HG03460 (cell line): ENCODE data around the gene NOP9.

ENCODE experiments used
- ATAC-seq: cut with Tn5 transposase; IDR thresholded peaks from one replicate; pipeline ENCODE4 v1.9.1; 2021; ENCODE audit not compliant: unreplicated experiment

NOP9 gene

DNA sequence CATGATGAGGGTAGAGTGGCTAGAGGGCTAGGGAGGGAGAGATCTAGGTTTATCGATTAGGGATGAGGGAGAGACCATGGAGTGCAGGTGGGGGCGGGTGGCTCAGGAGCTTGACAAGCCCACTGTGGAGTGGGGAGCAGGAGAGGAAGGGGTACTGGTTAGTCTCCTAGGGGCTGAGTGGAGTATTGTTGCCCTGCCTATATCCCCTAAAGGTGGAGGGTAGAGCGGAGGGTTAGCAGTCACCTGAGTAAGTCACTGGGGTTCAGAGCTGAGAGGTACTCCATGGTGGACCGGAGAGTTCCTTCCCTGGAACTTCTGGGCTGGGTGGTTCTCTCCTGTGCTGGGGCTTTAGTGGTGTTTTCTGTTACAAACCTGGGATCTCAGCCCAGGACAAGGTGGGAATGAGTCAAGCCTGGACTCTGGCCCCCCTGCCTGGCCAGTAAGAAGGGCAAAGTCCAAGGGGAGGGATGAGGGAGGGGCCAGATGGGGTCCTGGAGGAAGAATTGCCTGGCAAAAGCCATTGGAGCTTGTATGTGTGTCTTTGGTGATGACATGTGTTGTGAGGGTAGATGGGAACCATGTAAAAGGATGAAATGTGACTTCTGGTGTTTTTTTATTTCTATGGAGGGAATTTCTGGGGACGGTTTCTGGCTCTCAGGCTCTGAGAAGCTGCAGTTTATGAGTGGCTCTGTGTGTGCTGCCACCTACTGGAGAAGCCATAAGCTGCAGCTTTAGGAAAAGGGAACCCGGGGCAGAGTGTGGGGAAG is 8.1 kb downstream of the NOP9 start, which contains the start of gene CIDEB:
CIDEB (minus strand) TSS at position 403 of the 767 bp plus-strand sequence; CDS start at position 284, 119 bp downstream.
- no peak for ATAC-seq

GRCh38 chr14:24308342-24309124 is 8.9 kb downstream of the NOP9 start:
- ATAC-seq: no peak

DNA sequence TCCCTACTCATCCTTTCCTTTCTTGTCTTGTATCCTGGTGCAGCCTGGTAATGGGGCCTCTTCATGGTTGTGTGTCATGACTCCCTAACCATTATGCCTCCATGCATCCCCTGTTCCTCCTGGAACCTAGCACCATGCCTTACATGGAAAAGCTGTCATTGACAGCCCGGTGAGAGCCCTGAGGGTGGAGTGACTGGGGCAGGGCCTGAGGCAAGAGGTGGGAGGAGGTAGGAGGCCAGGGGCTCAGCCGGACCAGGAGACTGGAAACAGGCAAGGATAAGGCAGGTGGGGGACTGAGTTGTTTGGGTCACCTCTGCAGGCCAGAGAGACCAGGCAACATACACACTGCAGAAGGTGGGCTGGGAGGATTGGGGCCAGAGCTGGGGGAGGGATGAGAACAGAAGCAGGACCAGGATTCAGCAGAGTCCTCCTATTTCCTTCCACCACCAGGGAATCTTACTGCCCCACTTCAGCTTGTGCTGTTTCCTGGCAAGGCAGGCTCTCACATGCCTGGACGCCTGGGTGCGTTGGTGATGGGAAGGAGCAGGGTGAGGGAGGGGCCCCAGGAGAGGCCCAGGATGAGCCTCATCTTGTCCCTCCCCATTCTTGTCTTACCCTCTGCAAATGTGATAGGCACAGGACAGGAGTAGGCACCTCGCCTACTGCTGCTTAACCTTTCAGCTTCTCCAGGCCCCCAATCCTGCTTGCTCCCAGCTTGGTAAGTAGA is 10.1 kb downstream of the NOP9 start, which contains the start of gene LTB4R2:
LTB4R2 (plus strand) TSS at position 603 of the 727 bp plus-strand sequence. CDS start 525 bp downstream, outside the sequence.
- ATAC-seq: no peak

GRCh38 chr14:24310265-24310645 is 10.6 kb downstream of the NOP9 start:
- ATAC-seq: no peak

DNA sequence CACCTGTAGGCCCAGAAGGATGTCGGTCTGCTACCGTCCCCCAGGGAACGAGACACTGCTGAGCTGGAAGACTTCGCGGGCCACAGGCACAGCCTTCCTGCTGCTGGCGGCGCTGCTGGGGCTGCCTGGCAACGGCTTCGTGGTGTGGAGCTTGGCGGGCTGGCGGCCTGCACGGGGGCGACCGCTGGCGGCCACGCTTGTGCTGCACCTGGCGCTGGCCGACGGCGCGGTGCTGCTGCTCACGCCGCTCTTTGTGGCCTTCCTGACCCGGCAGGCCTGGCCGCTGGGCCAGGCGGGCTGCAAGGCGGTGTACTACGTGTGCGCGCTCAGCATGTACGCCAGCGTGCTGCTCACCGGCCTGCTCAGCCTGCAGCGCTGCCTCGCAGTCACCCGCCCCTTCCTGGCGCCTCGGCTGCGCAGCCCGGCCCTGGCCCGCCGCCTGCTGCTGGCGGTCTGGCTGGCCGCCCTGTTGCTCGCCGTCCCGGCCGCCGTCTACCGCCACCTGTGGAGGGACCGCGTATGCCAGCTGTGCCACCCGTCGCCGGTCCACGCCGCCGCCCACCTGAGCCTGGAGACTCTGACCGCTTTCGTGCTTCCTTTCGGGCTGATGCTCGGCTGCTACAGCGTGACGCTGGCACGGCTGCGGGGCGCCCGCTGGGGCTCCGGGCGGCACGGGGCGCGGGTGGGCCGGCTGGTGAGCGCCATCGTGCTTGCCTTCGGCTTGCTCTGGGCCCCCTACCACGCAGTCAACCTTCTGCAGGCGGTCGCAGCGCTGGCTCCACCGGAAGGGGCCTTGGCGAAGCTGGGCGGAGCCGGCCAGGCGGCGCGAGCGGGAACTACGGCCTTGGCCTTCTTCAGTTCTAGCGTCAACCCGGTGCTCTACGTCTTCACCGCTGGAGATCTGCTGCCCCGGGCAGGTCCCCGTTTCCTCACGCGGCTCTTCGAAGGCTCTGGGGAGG is 11.3 kb downstream of the NOP9 start, which contains the start of gene LTB4R:
LTB4R (plus strand) TSS at position 857 of the 959 bp plus-strand sequence. CDS start 4,150 bp downstream, outside the sequence.
- ATAC-seq: peak; percentile 54

DNA sequence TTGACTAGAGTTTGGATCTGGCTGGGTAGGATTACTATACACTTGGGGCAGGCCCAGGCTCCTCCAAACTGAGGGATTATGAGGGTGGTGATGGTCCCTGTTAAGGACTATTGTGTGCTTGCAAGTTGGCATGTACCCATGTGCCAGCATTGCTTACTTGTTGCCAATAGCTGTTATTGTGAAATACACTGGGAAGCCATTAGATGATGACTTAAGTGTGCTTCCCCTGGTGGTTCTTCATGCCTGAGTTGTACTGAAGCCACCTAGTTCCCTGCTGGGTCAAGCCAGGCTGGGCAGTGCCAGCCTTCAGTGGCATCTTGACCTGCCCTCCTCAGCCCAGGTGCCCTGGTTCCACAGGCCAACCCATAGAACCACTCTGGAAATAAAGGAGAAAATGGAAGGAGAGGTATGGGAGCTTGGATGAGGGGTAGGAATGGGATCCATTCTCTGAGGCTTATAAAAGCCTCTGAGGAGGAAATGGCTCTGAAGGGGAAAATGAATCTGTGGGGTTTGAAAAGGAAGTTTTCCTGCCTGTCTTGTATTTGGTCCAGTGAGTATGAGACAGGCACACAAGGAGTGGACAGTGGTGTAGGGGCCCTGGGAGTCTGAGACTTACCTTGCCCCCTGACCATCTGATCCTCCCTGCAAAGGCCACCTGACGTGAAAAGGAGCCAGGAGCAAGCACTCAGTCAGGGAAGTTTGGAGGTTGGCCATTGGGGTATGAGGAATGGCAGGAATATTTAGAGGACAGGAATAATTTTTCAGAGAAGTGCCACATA is 12.4 kb downstream of the NOP9 start:
- no peak for ATAC-seq

DNA sequence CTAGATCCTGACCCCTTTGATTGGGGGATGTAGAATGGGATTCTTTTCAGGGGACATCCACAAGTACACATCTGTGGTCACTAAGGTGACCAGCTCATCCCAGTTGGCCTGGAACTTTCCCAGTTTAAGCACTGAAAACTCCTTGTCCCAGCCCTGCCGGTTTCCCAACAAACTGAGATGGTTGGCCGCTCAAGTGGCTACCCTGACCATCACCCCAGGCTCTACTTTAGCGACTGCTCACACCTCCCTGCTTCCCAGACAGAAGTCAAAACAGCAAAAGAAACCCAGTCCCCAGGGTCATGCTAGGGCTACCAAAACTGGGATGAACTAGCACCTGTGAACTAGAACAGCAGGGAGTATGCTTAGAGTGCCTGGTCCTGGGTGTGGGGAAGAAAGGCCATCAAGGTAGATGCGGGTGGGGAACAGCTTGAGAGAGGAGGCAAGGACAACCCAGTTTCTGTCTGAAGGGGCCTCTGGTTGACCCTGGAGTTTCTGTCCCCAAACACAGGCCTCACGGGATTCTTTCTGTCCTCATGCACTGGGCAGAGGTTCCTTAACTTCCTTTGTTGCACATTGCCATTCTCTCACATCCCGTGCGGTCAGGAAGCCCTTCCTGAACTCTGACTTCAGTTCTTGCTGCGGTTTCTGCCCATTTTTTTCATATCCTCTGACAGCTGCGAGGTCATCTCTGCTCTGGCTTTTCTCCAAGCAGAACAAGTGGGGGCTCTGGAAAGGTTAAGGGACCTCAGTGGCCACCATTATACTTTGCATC is 13.3 kb downstream of the NOP9 start:
- no peak for ATAC-seq

GRCh38 chr14:24313913-24314312 is 14.3 kb downstream of the NOP9 start:
- ATAC-seq: no peak

DNA sequence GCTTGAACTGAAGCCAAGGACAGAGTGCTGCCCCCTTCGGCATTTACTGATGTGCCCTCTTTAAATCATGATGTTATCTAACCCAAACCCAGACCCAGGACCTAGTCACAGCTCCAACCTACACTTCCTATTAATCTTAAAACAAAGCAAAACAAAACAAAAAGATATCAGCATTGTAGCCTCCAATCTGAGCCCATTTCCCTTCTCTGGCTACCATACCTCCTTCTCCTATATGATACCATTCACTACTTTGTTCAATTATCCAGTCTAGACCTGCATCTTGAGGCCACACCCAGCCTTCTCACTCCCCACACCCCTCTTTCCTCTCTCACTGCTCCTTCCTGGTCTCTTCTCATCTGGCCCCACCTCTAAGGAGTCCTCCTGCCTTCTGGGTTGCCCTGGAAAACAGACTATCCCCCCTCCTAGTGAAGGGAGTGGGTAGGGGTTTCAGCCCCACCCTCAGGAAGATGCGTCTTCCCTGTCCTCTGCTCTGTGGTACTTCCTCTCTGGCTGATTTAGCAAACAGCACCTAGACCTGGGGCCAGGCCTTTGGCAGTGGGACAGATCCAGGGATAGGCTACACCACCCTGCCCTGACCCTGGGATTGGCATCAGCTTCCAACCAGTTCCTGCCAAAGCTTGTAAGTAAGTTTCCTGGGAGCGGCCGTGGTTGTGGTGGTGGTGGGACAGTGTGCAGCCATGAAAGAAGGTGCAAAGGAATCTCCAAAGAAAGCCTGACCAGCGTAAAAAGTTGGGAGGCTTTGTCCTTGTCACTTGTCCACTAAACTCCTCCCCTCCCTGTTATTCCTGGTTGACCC is 14.9 kb downstream of the NOP9 start:
- ATAC-seq: no peak

- ATAC-seq: no peak
Measured at GRCh38 chr14:24315243-24315806, 15.7 kb downstream of the NOP9 start.

GRCh38 chr14:24315807-24316596 is 16.4 kb downstream of the NOP9 start:
- ATAC-seq: no peak

- no peak for ATAC-seq
Measured at GRCh38 chr14:24316597-24316950, 16.9 kb downstream of the NOP9 start.

DNA sequence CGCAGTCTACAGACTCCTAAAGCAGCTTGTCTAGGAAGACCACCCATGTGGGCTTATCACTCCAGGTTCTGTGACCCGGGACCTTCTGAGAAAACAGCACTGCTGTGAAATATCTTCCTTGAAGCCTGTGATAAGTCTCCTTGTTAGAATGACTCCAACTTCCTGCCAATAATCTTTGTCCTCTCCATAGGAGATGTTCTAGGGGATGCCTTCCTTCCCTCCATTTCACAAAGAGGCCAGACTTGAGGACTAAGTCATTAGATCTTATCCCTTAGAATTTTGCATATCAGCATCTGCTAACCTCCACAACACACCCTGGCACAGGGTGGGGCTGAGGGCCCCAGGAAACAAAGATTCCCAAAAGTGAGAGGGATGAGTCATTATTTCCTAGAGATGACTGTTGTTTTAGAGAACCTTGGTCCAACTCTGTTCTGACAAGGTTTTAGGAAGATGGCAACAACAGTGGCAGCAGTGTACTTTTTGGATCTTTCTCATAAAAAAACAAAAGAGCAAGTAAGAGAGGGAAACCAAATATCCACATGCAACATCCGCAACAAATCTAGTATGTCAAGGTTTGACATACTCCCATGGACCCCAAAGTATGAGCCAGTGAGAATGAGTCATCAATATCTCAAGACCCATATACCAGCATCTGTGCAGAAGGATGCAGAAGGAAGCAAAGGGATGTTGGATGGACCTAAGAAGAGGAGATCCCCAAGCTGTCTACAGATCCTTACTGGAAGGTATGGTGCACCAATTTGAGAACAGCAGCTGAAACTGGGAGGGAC is 17.7 kb downstream of the NOP9 start:
- ATAC-seq: no peak

GRCh38 chr14:24321212-24321975 is 21.7 kb downstream of the NOP9 start:
- no peak for ATAC-seq

DNA sequence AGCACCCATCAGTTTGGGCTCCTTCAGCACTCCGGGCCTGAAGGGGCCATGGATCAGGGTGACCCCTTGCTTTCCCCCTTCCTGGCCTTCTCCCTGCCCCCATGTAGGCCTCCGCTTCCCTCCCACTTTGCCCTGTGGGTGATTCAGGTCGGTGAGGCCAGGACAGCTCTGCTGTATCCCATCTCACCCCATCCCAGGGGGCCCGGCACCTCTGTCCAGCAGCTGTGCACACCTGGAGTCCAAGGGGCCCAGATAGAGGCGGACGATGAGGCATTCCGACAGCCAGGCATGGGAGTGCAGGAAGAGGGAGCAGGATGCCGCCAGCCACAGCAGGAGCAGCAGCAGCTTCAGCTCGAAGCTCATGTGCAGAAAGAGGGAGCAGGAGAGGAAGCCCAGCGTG is 23.0 kb downstream of the NOP9 start:
- no peak for ATAC-seq
